Activated effector memory CD4-positive, alpha-beta T cell treated with Interleukin-2 at 50 U/mL for 16 hours (primary cell): Measurements from ENCODE around the gene TMEM132D.
"Not testable (repeated sequence)": the region's sequence is repeated elsewhere in the genome, so short reads cannot be mapped to it uniquely, and the experiment has no call there.

Source experiments
- DNase-seq: peaks from one replicate; pipeline ENCODE4 v3.0.0-alpha.2; 2020

The TMEM132D gene

GRCh38 chr12:129570796-129571400 lies 332.9 kb downstream of the TMEM132D start:
- no peak for DNase-seq

- no peak for DNase-seq
These were observed 337.0 kb downstream of the TMEM132D start for GRCh38 chr12:129566800-129567199.

GRCh38 chr12:129564768-129565167 lies 339.1 kb downstream of the TMEM132D start:
- no peak for DNase-seq

GRCh38 chr12:129563266-129563665 lies 340.6 kb downstream of the TMEM132D start:
- DNase-seq: no peak

- DNase-seq: no peak
These were observed 342.5 kb downstream of the TMEM132D start for GRCh38 chr12:129561304-129561703.

- DNase-seq: no peak
These were observed 344.0 kb downstream of the TMEM132D start for GRCh38 chr12:129559776-129560175.

GRCh38 chr12:129558036-129558435 lies 345.8 kb downstream of the TMEM132D start:
- no peak for DNase-seq

- DNase-seq: no peak
These were observed 347.7 kb downstream of the TMEM132D start for GRCh38 chr12:129556082-129556481.

GRCh38 chr12:129552996-129553750 lies 350.7 kb downstream of the TMEM132D start:
- no peak for DNase-seq

GRCh38 chr12:129551441-129551840 lies 352.4 kb downstream of the TMEM132D start:
- no peak for DNase-seq

GRCh38 chr12:129550353-129550752 lies 353.5 kb downstream of the TMEM132D start:
- DNase-seq: no peak

GRCh38 chr12:129549656-129550055 lies 354.2 kb downstream of the TMEM132D start:
- no peak for DNase-seq

GRCh38 chr12:129549020-129549419 lies 354.8 kb downstream of the TMEM132D start:
- DNase-seq: not testable (repeated sequence)

GRCh38 chr12:129544716-129545115 lies 359.1 kb downstream of the TMEM132D start:
- DNase-seq: no peak

GRCh38 chr12:129540954-129541353 lies 362.9 kb downstream of the TMEM132D start:
- DNase-seq: no peak

GRCh38 chr12:129540249-129540648 lies 363.6 kb downstream of the TMEM132D start:
- no peak for DNase-seq

GRCh38 chr12:129538724-129539335 lies 365.0 kb downstream of the TMEM132D start:
- not testable (repeated sequence) for DNase-seq

GRCh38 chr12:129538137-129538536 lies 365.7 kb downstream of the TMEM132D start:
- DNase-seq: no peak

- no peak for DNase-seq
These were observed 368.7 kb downstream of the TMEM132D start for GRCh38 chr12:129534966-129535750.

- no peak for DNase-seq
These were observed 370.9 kb downstream of the TMEM132D start for GRCh38 chr12:129532707-129533499.

GRCh38 chr12:129532082-129532481 lies 371.7 kb downstream of the TMEM132D start:
- DNase-seq: no peak

- no peak for DNase-seq
These were observed 372.8 kb downstream of the TMEM132D start for GRCh38 chr12:129530984-129531383.
